Neural cell (in vitro differentiated cells): ENCODE measurements around the gene P3H2. TPM values are rescaled to one million over a fixed set of nuclear protein-coding genes. Genes with fewer than 3 reads are reported as not detected.

Source experiments
- H2AFZ ChIP-seq: fragments of 200-600, 300-800 bp; sonication (generic), shearing (Covaris generic); 2 replicates; pipeline ENCODE4 v1.6.0; 2014; ENCODE audit warnings: low read depth, mild to moderate bottlenecking, antibody characterized with exemption, low read length, moderate library complexity
- H3F3A ChIP-seq: fragments of 200-600 bp; shearing (Covaris generic); 2 replicates; pipeline ENCODE4 v1.6.1; 2016; ENCODE audit warnings: mild to moderate bottlenecking, moderate library complexity, mixed read lengths, antibody characterized with exemption, low read length; ENCODE audit not compliant: insufficient read depth, poor library complexity, severe bottlenecking
- H3K27ac ChIP-seq: fragments of 200-600, 300-800 bp; sonication (generic), shearing (Covaris generic); 2 replicates; pipeline ENCODE4 v1.5.1; 2014; ENCODE audit warnings: mild to moderate bottlenecking, low read length, moderate library complexity
- H3K27me3 ChIP-seq: fragments of 300-800, 200-600 bp; sonication (generic), shearing (Covaris generic); 2 replicates; pipeline ENCODE4 v1.6.0; 2014; ENCODE audit warnings: mild to moderate bottlenecking, low read depth, low read length, moderate library complexity; ENCODE audit not compliant: insufficient read depth
- H3K36me3 ChIP-seq: fragments of 300-800, 200-600 bp; sonication (generic), shearing (Covaris generic); 2 replicates; pipeline ENCODE4 v1.5.1; 2014; ENCODE audit warnings: mild to moderate bottlenecking, antibody characterized with exemption, low read length, moderate library complexity; ENCODE audit not compliant: insufficient read depth
- H3K4me2 ChIP-seq: fragments of 300-800, 200-600 bp; sonication (generic), shearing (Covaris generic); 2 replicates; pipeline ENCODE4 v1.6.0; 2014; ENCODE audit warnings: mild to moderate bottlenecking, low read length
- H3K4me3 ChIP-seq: fragments of 300-800, 200-600 bp; sonication (generic), shearing (Covaris generic); 2 replicates; pipeline ENCODE4 v1.5.1; 2014; ENCODE audit warnings: mild to moderate bottlenecking, low read length, moderate library complexity
- H3K79me2 ChIP-seq: fragments of 200-600 bp; shearing (Covaris generic); replicated peaks from 2 replicates; pipeline ENCODE4 v1.6.0; 2014; ENCODE audit warnings: mild to moderate bottlenecking, low read length, moderate library complexity; ENCODE audit not compliant: insufficient read depth
- H3K9ac ChIP-seq: fragments of 300-800, 200-600 bp; sonication (generic), shearing (Covaris generic); 2 replicates; pipeline ENCODE4 v1.6.1; 2016; ENCODE audit warnings: mild to moderate bottlenecking, low read length, mixed read lengths
- H3K9me2 ChIP-seq: fragments of 200-600 bp; shearing (Covaris generic); 2 replicates; pipeline ENCODE4 v1.6.1; 2016; ENCODE audit warnings: mild to moderate bottlenecking, low read length, mixed read lengths; ENCODE audit not compliant: insufficient read depth
- H3K9me3 ChIP-seq: fragments of 200-600, 300-800 bp; sonication (generic), shearing (Covaris generic); 2 replicates; pipeline ENCODE4 v1.6.1; 2016; ENCODE audit warnings: mild to moderate bottlenecking, mixed run types, low read length, moderate library complexity, mixed read lengths
- H4K20me1 ChIP-seq: fragments of 200-600 bp; shearing (Covaris generic); 2 replicates; pipeline ENCODE4 v1.6.1; 2016; ENCODE audit warnings: mild to moderate bottlenecking, mixed run types; ENCODE audit not compliant: insufficient read depth
- EP300 ChIP-seq: fragments of 450-650 bp; conservative IDR thresholded peaks from 2 replicates; pipeline ENCODE4 v1.6.1; 2014; ENCODE audit warnings: antibody characterized with exemption, mild to moderate bottlenecking, moderate library complexity; ENCODE audit not compliant: poor library complexity, severe bottlenecking
- EZH2 ChIP-seq: fragments of 200-600, 300-800 bp; shearing (Covaris generic), sonication (generic); IDR thresholded peaks from 2 replicates; pipeline ENCODE4 v1.6.1; 2014; ENCODE audit warnings: antibody characterized with exemption, low read length, borderline replicate concordance, mild to moderate bottlenecking; ENCODE audit not compliant: insufficient read depth, poor library complexity, severe bottlenecking
- MXI1 ChIP-seq: fragments of 450-650 bp; conservative IDR thresholded peaks from 2 replicates; pipeline ENCODE4 v1.6.1; 2014; ENCODE audit warnings: antibody characterized with exemption, mild to moderate bottlenecking; ENCODE audit not compliant: poor library complexity, severe bottlenecking
- POLR2AphosphoS5 ChIP-seq: IDR thresholded peaks from 2 replicates; pipeline ENCODE4 v1.6.1; 2012
- RAD21 ChIP-seq: fragments of 450-650 bp; conservative IDR thresholded peaks from 2 replicates; pipeline ENCODE4 v1.6.1; 2014; ENCODE audit warnings: antibody characterized with exemption, mild to moderate bottlenecking, moderate library complexity
- SMC3 ChIP-seq: fragments of 450-650 bp; conservative IDR thresholded peaks from 2 replicates; pipeline ENCODE4 v1.6.1; 2014; ENCODE audit warnings: antibody characterized with exemption, mild to moderate bottlenecking, moderate library complexity; ENCODE audit not compliant: poor library complexity
- TAF1 ChIP-seq: IDR thresholded peaks from 2 replicates; pipeline ENCODE4 v1.6.1; 2012; ENCODE audit warnings: low read depth
- polyA plus RNA-seq: library from polyadenylated mRNA; depleted of rRNA; stranded (reverse); fragments of >200 nt; gene quantifications from 2 replicates; pipeline ENCODE4 v1.2.3, GENCODE V29; 2014
- TF ChIP-seq, protein P1 (sequence below): IDR thresholded peaks from 2 replicates; pipeline ENCODE4 v1.6.1; 2012; ENCODE audit warnings: borderline replicate concordance
- TF ChIP-seq, protein P2 (sequence below): fragments of 450-650 bp; IDR thresholded peaks from 2 replicates; pipeline ENCODE4 v1.5.1; 2014; ENCODE audit warnings: antibody characterized with exemption, mild to moderate bottlenecking, moderate library complexity; ENCODE audit not compliant: poor library complexity, severe bottlenecking

P3H2 gene
- polyA plus RNA-seq, 1 donor from 2014 or later, result 0.68 TPM

DNA sequence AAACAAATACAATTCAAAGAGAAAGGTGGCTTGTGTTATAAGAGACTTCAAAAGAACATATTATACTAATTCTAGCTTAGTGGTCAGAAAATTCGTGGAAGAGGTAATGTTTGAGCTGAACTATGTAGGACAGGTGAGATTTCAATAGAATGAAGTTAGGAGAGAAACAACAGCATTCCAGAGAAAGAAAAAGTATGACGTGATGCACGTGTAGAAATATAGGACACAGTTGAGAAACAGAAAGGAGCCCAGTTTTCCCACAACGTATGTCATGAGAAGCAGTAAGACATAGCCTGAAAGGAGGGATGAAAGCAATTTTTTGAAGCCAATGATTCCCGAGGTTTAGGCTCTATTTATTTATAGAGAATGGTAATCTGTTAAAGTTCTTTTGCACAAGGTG lies 18.7 kb upstream of the P3H2 start:
- Histone ChIP-seq H3K4me3 (no peak overlapping the region), H3K27me3 (no peaks in the 10 kb centered on the region)
- TF ChIP-seq TAF1 (no peak), MXI1 (no peak), EZH2 (no peak), RAD21 (no peak), POLR2AphosphoS5 (no peak), EP300 (no peak), SMC3 (no peak)
- TF ChIP-seq, protein P1, sequence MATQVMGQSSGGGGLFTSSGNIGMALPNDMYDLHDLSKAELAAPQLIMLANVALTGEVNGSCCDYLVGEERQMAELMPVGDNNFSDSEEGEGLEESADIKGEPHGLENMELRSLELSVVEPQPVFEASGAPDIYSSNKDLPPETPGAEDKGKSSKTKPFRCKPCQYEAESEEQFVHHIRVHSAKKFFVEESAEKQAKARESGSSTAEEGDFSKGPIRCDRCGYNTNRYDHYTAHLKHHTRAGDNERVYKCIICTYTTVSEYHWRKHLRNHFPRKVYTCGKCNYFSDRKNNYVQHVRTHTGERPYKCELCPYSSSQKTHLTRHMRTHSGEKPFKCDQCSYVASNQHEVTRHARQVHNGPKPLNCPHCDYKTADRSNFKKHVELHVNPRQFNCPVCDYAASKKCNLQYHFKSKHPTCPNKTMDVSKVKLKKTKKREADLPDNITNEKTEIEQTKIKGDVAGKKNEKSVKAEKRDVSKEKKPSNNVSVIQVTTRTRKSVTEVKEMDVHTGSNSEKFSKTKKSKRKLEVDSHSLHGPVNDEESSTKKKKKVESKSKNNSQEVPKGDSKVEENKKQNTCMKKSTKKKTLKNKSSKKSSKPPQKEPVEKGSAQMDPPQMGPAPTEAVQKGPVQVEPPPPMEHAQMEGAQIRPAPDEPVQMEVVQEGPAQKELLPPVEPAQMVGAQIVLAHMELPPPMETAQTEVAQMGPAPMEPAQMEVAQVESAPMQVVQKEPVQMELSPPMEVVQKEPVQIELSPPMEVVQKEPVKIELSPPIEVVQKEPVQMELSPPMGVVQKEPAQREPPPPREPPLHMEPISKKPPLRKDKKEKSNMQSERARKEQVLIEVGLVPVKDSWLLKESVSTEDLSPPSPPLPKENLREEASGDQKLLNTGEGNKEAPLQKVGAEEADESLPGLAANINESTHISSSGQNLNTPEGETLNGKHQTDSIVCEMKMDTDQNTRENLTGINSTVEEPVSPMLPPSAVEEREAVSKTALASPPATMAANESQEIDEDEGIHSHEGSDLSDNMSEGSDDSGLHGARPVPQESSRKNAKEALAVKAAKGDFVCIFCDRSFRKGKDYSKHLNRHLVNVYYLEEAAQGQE, result no peak
- TF ChIP-seq, protein P2, sequence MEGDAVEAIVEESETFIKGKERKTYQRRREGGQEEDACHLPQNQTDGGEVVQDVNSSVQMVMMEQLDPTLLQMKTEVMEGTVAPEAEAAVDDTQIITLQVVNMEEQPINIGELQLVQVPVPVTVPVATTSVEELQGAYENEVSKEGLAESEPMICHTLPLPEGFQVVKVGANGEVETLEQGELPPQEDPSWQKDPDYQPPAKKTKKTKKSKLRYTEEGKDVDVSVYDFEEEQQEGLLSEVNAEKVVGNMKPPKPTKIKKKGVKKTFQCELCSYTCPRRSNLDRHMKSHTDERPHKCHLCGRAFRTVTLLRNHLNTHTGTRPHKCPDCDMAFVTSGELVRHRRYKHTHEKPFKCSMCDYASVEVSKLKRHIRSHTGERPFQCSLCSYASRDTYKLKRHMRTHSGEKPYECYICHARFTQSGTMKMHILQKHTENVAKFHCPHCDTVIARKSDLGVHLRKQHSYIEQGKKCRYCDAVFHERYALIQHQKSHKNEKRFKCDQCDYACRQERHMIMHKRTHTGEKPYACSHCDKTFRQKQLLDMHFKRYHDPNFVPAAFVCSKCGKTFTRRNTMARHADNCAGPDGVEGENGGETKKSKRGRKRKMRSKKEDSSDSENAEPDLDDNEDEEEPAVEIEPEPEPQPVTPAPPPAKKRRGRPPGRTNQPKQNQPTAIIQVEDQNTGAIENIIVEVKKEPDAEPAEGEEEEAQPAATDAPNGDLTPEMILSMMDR, result no peak

DNA sequence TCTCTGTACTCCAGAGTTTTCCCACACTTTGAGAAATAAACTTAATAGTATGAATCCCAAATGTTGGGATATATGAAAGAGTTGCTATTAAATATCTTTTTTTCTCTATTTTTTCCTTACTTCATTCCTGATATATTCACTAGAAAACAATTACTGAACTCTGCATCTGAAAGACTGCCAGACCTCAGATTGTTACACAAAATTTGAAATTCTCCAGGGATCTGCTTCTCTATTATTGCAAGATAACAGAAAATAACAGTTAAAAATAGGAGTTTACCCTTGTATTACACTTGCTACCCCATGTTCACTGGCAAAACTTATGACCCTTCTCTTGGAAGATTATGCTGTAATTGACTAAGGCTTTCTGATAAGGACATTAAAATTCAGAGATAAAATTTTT lies 11.7 kb upstream of the P3H2 start:
- H3F3A ChIP-seq, result no peaks in the 10 kb centered on the region
- no peaks in the 10 kb centered on the region for H3K27me3 ChIP-seq
- no peak overlapping the region for H3K4me3 ChIP-seq
- H3K9ac ChIP-seq, result no peak overlapping the region
- no peaks in the 10 kb centered on the region for H3K79me2 ChIP-seq
- H3K9me2 ChIP-seq, result no peaks in the 10 kb centered on the region
- no peak for TF ChIP-seq RAD21
- TF ChIP-seq, protein P2, result no peak
- no peak overlapping the region for H2AFZ ChIP-seq
- no peaks in the 10 kb centered on the region for H3K36me3 ChIP-seq
- no peak overlapping the region for H3K27ac ChIP-seq
- H4K20me1 ChIP-seq, result no peaks in the 10 kb centered on the region
- H3K9me3 ChIP-seq, result no peaks in the 10 kb centered on the region
- no peak overlapping the region for H3K4me2 ChIP-seq

More for the DNA sequence above, 18.7 kb upstream of the P3H2 start:
- Histone ChIP-seq H3K4me2 (no peak overlapping the region), H3K79me2 (no peaks in the 10 kb centered on the region), H2AFZ (no peak overlapping the region), H3K9me2 (no peaks in the 10 kb centered on the region), H3F3A (no peaks in the 10 kb centered on the region), H3K9ac (no peak overlapping the region), H3K36me3 (no peaks in the 10 kb centered on the region), H3K27ac (no peak overlapping the region), H3K9me3 (no peaks in the 10 kb centered on the region), H4K20me1 (no peaks in the 10 kb centered on the region)
